AG04449 (cell line): ENCODE measurements around the gene WSCD2.

Source experiments
- CTCF ChIA-PET: fragments of 350-600 bp; formaldehyde crosslinking; extraction: SDS; loops from one replicate; lab custom pipeline; 2021; ENCODE audit warnings: antibody characterized with exemption; lab: Yijun Ruan, JAX
- POLR2A ChIA-PET: fragments of 400-600, 350-600 bp; formaldehyde crosslinking; extraction: SDS; loops from one replicate; lab custom pipeline; 2020; ENCODE audit warnings: antibody characterized with exemption, inconsistent platforms; lab: Yijun Ruan, JAX
- DNase-seq: peaks from one replicate; pipeline ENCODE4 v3.0.0-alpha.2; 2010; ENCODE audit warnings: low read depth, low spot score
- H3K4me3 ChIP-seq: 2 replicates; pipeline ENCODE4 v1.5.1; 2011; ENCODE audit warnings: low read depth, mild to moderate bottlenecking, control low read depth, low read length
- CTCF ChIP-seq: IDR thresholded peaks from one replicate; pipeline ENCODE4 v1.5.1; 2011; ENCODE audit warnings: mild to moderate bottlenecking, moderate library complexity, low read length, control low read depth, inconsistent platforms; ENCODE audit not compliant: insufficient read depth; ENCODE audit errors: missing control alignments

Gene WSCD2

GRCh38 chr12:108117902-108118301 is 11.2 kb upstream of the WSCD2 start:
- ChIA-PET POLR2A (no interaction called here), CTCF (no interaction called here)
- H3K4me3 ChIP-seq = no peak overlapping the region
- no peak for TF ChIP-seq CTCF
- DNase-seq = no peak

GRCh38 chr12:108119126-108119973 is 9.7 kb upstream of the WSCD2 start:
- CTCF ChIA-PET = no interaction called here
- H3K4me3 ChIP-seq = no peak overlapping the region
- no peak for TF ChIP-seq CTCF
- POLR2A ChIA-PET = no interaction called here
- DNase-seq = no peak

- ChIA-PET POLR2A (no interaction called here), CTCF (no interaction called here)
- no peak for TF ChIP-seq CTCF
- no peak for DNase-seq
- H3K4me3 ChIP-seq = no peak overlapping the region
These were observed 8.9 kb upstream of the WSCD2 start for GRCh38 chr12:108119974-108120862.

- ChIA-PET CTCF (no interaction called here), POLR2A (no interaction called here)
These were observed 8.3 kb upstream of the WSCD2 start for GRCh38 chr12:108120863-108121165.

GRCh38 chr12:108121320-108121719 is 7.8 kb upstream of the WSCD2 start:
- DNase-seq = no peak
- ChIA-PET POLR2A (no interaction called here), CTCF (no interaction called here)
- no peak overlapping the region for H3K4me3 ChIP-seq
- TF ChIP-seq CTCF = no peak

More at GRCh38 chr12:108120863-108121165, 8.3 kb upstream of the WSCD2 start:
- H3K4me3 ChIP-seq = no peak overlapping the region
- TF ChIP-seq CTCF = no peak
- DNase-seq = no peak
